Measurements from ENCODE around the gene AATK. TPM values are rescaled to one million over a fixed set of nuclear protein-coding genes. Genes with fewer than 3 reads are reported as not detected.

AATK gene
- polyA plus RNA-seq, 2 of the 4 experiments (the other 2 are of a cell fraction), result 0.26 to 0.37 TPM

DNA sequence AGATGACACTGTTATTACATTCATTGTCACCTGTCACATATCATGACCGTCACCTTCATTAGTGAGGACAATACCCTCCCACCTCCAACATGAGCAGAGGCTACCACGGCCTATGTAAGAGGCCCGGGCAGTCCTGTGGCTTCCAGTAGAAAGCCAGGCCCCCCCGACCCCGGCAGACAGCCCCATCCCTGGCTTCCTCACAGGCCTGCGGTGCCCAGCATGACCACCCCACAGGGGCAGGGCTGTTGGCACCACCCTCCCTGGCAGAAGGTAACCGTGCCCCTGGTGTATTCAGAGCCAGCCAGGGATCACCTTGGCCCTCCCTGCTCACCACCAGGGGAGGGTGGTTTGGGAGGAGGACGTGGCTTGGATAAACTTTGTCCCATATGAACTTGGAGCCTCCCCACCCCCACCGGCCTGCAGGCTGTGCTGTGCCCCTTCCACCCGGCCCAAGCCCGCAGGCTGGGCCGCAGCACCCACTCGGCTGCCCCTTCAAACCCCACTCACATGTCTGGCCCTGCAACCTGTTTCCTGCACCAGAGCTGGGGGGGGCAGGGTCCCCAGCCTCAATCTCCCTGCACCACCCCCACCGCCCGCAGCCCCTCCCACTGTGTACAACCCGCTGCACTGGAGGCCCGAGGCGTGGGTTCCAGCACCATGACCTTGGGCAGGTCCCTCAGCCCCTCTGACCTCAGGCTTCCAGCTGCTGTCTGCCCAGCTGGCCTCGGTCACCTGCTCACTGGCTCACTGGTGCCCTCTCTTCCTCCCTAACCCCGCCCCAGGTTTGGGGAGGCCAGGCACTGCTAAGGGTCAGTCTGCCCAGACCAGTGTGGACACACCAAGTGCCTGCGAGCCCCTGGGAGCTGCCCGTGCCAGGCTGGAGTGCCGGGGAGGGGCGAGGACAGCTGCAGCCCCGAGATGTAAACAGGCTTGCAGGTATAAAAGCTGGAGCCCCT lies 12.4 kb upstream of the AATK start:
- no peak for FAIRE-seq
- no peak for DNase-seq (ENCODE audit: low read depth in 1 of 2, low spot score in 1 of 2)
- TF ChIP-seq POLR2AphosphoS2 (conservative IDR thresholded peaks at IDR 0.05; ENCODE audit: low read length) (no peak), HDAC2 (IDR thresholded peaks at IDR 0.05) (no peak), ZC3H11A (IDR thresholded peaks at IDR 0.05) (no peak), HOXA7 (CRISPR knock-in tag; IDR thresholded peaks at IDR 0.05) (no peak), TFCP2L1 (CRISPR knock-in tag; IDR thresholded peaks at IDR 0.05) (no peak), HEYL (CRISPR knock-in tag; IDR thresholded peaks at IDR 0.05) (no peak), POLR2A (IDR thresholded peaks at IDR 0.05; ENCODE audit: low read length) (no peak), RAD21 (conservative IDR thresholded peaks at IDR 0.05 in 1 of 2, IDR thresholded peaks at IDR 0.05 in 1 of 2) (no peak), MYC (IDR thresholded peaks at IDR 0.05; ENCODE audit: borderline replicate concordance, low read length) (no peak), NPAS2 (CRISPR knock-in tag; IDR thresholded peaks at IDR 0.05; ENCODE audit: borderline replicate concordance) (no peak), CHD4 (IDR thresholded peaks at IDR 0.05; ENCODE audit: borderline replicate concordance) (no peak)
- Histone ChIP-seq H3K4me2 (no peak overlapping the region), H3K27ac (no peak overlapping the region), H3K9me3 (peaks cover 3% of the 10 kb centered on the region; the same call in 1 of the 3 replicates), H3K4me1 (no peaks in the 10 kb centered on the region), H3K4me3 (no peak overlapping the region)
- 84% methylated on average over 15 of the region's 25 CpGs for WGBS (ENCODE audit: missing lambda C conversion rate)
- CTCF ChIA-PET, result interaction anchor here (0.6 to 2.3 kb wide), 14 partner anchors 11 to 173 kb away, joined by 3 to 15 read pairs (median 3); no protein-coding TSS in a partner anchor
- POLR2A ChIA-PET, result no interaction called here
- ATAC-seq, result peak; percentile 5 to 11; a peak in 3 of 6 replicates

DNA sequence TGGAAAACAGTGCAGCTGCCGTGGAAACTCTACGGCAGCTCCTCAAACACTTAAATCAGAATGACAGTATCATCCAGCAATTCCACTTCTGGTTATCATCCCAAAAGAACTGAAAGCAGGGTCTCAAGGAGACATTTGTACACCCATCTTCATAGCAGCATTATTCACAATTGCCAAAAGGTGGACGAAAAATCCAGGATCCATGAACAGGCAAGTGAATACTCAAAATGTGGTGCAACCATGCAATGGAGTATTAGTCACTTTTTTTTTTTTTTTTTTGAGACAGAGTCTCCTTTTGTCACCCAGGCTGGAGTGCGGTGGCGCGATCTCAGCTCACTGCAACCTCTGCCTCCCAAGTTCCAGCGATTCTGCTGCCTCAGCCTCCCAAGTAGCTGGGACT lies 10.6 kb upstream of the AATK start:
- 88% methylated on average over 7 of the region's 7 CpGs for WGBS (ENCODE audit: missing lambda C conversion rate)
- CTCF ChIA-PET, result interaction anchor here (0.6 to 1.4 kb wide), 5 partner anchors 24 to 657 kb away, joined by 3 to 4 read pairs (median 3); partner anchors contain the start of gene MCRIP1
- POLR2A ChIA-PET, result no interaction called here

More for the DNA sequence above, 10.6 kb upstream of the AATK start:
- TF ChIP-seq, protein P1, sequence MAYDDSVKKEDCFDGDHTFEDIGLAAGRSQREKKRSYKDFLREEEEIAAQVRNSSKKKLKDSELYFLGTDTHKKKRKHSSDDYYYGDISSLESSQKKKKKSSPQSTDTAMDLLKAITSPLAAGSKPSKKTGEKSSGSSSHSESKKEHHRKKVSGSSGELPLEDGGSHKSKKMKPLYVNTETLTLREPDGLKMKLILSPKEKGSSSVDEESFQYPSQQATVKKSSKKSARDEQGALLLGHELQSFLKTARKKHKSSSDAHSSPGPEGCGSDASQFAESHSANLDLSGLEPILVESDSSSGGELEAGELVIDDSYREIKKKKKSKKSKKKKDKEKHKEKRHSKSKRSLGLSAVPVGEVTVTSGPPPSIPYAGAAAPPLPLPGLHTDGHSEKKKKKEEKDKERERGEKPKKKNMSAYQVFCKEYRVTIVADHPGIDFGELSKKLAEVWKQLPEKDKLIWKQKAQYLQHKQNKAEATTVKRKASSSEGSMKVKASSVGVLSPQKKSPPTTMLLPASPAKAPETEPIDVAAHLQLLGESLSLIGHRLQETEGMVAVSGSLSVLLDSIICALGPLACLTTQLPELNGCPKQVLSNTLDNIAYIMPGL (CRISPR knock-in tag; IDR thresholded peaks at IDR 0.05; ENCODE audit: borderline replicate concordance), result no peak
- TF ChIP-seq HOXA7 (CRISPR knock-in tag; IDR thresholded peaks at IDR 0.05), result no peak
- no peak for TF ChIP-seq SMC3 (IDR thresholded peaks at IDR 0.05)
- no peak for TF ChIP-seq NFE2L2 (conservative IDR thresholded peaks at IDR 0.05; ENCODE audit: low read length)
- TF ChIP-seq FOXS1 (CRISPR knock-in tag; IDR thresholded peaks at IDR 0.05), result no peak
- no peak for TF ChIP-seq NR3C1 (IDR thresholded peaks at IDR 0.05)
- TF ChIP-seq, protein P2, sequence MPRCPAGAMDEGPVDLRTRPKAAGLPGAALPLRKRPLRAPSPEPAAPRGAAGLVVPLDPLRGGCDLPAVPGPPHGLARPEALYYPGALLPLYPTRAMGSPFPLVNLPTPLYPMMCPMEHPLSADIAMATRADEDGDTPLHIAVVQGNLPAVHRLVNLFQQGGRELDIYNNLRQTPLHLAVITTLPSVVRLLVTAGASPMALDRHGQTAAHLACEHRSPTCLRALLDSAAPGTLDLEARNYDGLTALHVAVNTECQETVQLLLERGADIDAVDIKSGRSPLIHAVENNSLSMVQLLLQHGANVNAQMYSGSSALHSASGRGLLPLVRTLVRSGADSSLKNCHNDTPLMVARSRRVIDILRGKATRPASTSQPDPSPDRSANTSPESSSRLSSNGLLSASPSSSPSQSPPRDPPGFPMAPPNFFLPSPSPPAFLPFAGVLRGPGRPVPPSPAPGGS (IDR thresholded peaks at IDR 0.05), result no peak
- TF ChIP-seq JUNB (IDR thresholded peaks at IDR 0.05), result no peak
- no peak for TF ChIP-seq CBX2 (IDR thresholded peaks at IDR 0.05; ENCODE audit: borderline replicate concordance, low read depth)
- TF ChIP-seq HOXB13 (CRISPR knock-in tag; IDR thresholded peaks at IDR 0.05; ENCODE audit: low read depth), result no peak
- TF ChIP-seq, protein P3, sequence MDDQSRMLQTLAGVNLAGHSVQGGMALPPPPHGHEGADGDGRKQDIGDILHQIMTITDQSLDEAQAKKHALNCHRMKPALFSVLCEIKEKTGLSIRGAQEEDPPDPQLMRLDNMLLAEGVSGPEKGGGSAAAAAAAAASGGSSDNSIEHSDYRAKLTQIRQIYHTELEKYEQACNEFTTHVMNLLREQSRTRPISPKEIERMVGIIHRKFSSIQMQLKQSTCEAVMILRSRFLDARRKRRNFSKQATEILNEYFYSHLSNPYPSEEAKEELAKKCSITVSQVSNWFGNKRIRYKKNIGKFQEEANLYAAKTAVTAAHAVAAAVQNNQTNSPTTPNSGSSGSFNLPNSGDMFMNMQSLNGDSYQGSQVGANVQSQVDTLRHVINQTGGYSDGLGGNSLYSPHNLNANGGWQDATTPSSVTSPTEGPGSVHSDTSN (IDR thresholded peaks at IDR 0.05), result no peak
- no peak for TF ChIP-seq TFCP2L1 (CRISPR knock-in tag; IDR thresholded peaks at IDR 0.05)
- no peak for TF ChIP-seq RNF2 (IDR thresholded peaks at IDR 0.05; ENCODE audit: borderline replicate concordance, low read depth)
- peak in 1 of 2 experiments; percentile 31 for DNase-seq (ENCODE audit: low read depth in 1 of 2, low spot score in 1 of 2)
- Histone ChIP-seq H3K27ac (no peak overlapping the region), H3K9me3 (peaks cover 3% of the 10 kb centered on the region; the same call in 1 of the 3 replicates), H3K4me3 (no peak overlapping the region), H3K4me2 (no peak overlapping the region), H3K4me1 (no peaks in the 10 kb centered on the region)
- no peak for ATAC-seq
- FAIRE-seq, result no peak

Measured in A549 (cell line).